ENCODE results near the gene ERMAP.

GRCh38 chr1:42861014-42861399, 44.1 kb downstream of the ERMAP start:
- TF ChIP-seq, protein P1, sequence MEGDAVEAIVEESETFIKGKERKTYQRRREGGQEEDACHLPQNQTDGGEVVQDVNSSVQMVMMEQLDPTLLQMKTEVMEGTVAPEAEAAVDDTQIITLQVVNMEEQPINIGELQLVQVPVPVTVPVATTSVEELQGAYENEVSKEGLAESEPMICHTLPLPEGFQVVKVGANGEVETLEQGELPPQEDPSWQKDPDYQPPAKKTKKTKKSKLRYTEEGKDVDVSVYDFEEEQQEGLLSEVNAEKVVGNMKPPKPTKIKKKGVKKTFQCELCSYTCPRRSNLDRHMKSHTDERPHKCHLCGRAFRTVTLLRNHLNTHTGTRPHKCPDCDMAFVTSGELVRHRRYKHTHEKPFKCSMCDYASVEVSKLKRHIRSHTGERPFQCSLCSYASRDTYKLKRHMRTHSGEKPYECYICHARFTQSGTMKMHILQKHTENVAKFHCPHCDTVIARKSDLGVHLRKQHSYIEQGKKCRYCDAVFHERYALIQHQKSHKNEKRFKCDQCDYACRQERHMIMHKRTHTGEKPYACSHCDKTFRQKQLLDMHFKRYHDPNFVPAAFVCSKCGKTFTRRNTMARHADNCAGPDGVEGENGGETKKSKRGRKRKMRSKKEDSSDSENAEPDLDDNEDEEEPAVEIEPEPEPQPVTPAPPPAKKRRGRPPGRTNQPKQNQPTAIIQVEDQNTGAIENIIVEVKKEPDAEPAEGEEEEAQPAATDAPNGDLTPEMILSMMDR (IDR thresholded peaks at IDR 0.05 in 8 of 11, conservative IDR thresholded peaks at IDR 0.05 in 3 of 11): no peak
- TF ChIP-seq POLR2AphosphoS5 (IDR thresholded peaks at IDR 0.05) (no peak), POLR2A (IDR thresholded peaks at IDR 0.05) (no peak)
